ENCODE data around the gene SKAP2.

SKAP2 gene

GRCh38 chr7:26714006-26714405, 150.4 kb downstream of the SKAP2 start:
- H3K27me3 ChIP-seq = peaks cover 3% of the 10 kb centered on the region
- no peaks in the 10 kb centered on the region for H3K4me1 ChIP-seq
- no peaks in the 10 kb centered on the region for H3K36me3 ChIP-seq
- H3K4me3 ChIP-seq (ENCODE audit: low read depth, low read length) = no peak overlapping the region
- TF ChIP-seq, protein P1, sequence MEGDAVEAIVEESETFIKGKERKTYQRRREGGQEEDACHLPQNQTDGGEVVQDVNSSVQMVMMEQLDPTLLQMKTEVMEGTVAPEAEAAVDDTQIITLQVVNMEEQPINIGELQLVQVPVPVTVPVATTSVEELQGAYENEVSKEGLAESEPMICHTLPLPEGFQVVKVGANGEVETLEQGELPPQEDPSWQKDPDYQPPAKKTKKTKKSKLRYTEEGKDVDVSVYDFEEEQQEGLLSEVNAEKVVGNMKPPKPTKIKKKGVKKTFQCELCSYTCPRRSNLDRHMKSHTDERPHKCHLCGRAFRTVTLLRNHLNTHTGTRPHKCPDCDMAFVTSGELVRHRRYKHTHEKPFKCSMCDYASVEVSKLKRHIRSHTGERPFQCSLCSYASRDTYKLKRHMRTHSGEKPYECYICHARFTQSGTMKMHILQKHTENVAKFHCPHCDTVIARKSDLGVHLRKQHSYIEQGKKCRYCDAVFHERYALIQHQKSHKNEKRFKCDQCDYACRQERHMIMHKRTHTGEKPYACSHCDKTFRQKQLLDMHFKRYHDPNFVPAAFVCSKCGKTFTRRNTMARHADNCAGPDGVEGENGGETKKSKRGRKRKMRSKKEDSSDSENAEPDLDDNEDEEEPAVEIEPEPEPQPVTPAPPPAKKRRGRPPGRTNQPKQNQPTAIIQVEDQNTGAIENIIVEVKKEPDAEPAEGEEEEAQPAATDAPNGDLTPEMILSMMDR (IDR thresholded peaks at IDR 0.05; ENCODE audit: low read depth, low read length) = no peak
- no peaks in the 10 kb centered on the region for H3K9me3 ChIP-seq
- DNase-seq = no peak

DNA sequence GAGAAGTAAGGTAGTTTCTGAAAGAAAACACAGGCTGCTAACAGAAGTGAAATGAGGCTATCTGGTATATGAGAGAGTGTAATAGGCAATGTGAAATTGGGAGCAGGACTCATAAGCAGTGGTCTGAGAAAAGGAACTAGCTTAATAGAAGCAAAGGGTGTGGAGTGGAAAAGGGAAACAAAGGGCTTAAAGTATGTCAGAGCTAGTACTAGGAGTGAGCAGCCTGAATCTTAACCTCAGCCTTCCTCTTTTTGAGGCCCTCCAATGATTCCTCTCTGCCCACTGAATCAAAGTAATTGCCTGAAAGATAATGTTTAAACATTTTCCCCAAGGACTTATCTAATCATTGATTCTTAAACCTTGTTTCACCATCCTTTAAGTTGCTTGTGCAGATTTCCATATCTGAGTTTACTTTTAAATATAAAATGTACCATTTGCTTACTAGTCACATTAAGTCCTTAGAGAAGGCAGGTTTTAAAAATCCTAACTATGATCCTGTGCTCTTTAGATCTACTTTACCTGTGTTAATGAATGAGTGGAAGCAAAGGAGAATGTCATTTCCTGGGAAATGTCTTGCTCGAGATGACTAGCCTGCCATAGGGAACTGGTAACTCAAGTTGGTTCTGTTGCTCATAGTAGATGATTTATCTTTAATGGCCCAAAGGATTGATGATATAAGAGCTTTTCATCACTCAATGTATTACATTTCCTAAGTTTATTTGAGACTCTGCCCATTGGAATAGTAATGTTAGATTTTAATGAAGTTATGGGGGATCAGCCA, 155.0 kb downstream of the SKAP2 start:
- H3K4me1 ChIP-seq = no peaks in the 10 kb centered on the region
- TF ChIP-seq, protein P1 (IDR thresholded peaks at IDR 0.05; ENCODE audit: low read depth, low read length) = no peak
- H3K9me3 ChIP-seq = no peaks in the 10 kb centered on the region
- no peaks in the 10 kb centered on the region for H3K36me3 ChIP-seq
- H3K4me3 ChIP-seq (ENCODE audit: low read depth, low read length) = no peak overlapping the region
- DNase-seq = no peak
- peaks cover 3% of the 10 kb centered on the region; the same call in 1 of the 2 replicates for H3K27me3 ChIP-seq

GRCh38 chr7:26705567-26705966, 158.8 kb downstream of the SKAP2 start:
- no peak for DNase-seq
- Histone ChIP-seq H3K36me3 (no peaks in the 10 kb centered on the region), H3K27me3 (peaks cover 3% of the 10 kb centered on the region; the same call in 1 of the 2 replicates), H3K9me3 (no peaks in the 10 kb centered on the region), H3K4me1 (no peaks in the 10 kb centered on the region), H3K4me3 (ENCODE audit: low read depth, low read length) (no peak overlapping the region)
- TF ChIP-seq, protein P1 (IDR thresholded peaks at IDR 0.05; ENCODE audit: low read depth, low read length) = no peak

DNA sequence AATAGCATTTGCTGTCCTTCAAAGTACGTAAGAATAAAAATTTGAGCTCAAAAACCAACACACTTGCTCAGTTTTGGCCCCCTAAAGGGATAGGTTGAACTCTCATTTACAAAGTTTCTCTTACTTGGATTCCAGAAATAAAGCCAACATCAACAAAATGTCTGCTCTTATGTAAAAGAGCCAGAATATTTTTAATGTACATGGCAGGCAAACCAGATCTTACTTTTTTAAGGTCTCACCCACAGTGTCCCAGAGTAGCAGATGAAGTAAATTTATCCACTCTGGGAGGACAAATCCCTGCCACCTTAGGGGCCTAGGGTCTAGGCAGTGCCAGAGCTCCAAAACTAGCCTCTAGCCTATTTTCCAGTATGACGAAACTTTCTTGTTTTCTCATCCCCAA, 159.6 kb downstream of the SKAP2 start:
- H3K9me3 ChIP-seq = no peaks in the 10 kb centered on the region
- H3K36me3 ChIP-seq = no peaks in the 10 kb centered on the region
- no peaks in the 10 kb centered on the region for H3K4me1 ChIP-seq
- no peak for DNase-seq
- H3K27me3 ChIP-seq = peaks cover 3% of the 10 kb centered on the region; the same call in 1 of the 2 replicates
- H3K4me3 ChIP-seq (ENCODE audit: low read depth, low read length) = no peak overlapping the region
- TF ChIP-seq, protein P1 (IDR thresholded peaks at IDR 0.05; ENCODE audit: low read depth, low read length) = no peak

GRCh38 chr7:26704036-26704435, 160.4 kb downstream of the SKAP2 start:
- Histone ChIP-seq H3K27me3 (peaks cover under 1% of the 10 kb centered on the region; the same call in 1 of the 2 replicates), H3K4me3 (ENCODE audit: low read depth, low read length) (no peak overlapping the region), H3K4me1 (no peaks in the 10 kb centered on the region), H3K36me3 (no peaks in the 10 kb centered on the region), H3K9me3 (no peaks in the 10 kb centered on the region)
- DNase-seq = no peak
- TF ChIP-seq, protein P1 (IDR thresholded peaks at IDR 0.05; ENCODE audit: low read depth, low read length) = no peak

- Histone ChIP-seq H3K4me3 (ENCODE audit: low read depth, low read length) (no peak overlapping the region), H3K36me3 (no peaks in the 10 kb centered on the region), H3K4me1 (no peaks in the 10 kb centered on the region), H3K27me3 (peaks cover 9% of the 10 kb centered on the region), H3K9me3 (no peaks in the 10 kb centered on the region)
- TF ChIP-seq, protein P1 (IDR thresholded peaks at IDR 0.05; ENCODE audit: low read depth, low read length) = no peak
- DNase-seq = no peak
These were observed 163.5 kb downstream of the SKAP2 start for GRCh38 chr7:26700893-26701292.
